Peyer's patch (tissue), 4 donors: ENCODE data around the gene ODAD4.
"Not testable (repeated sequence)": the region's sequence is repeated elsewhere in the genome, so short reads cannot be mapped to it uniquely, and the experiment has no call there.

Experiments used
- CTCF ChIP-seq, 6 experiments: fragments of 450-650 bp in 4 of 6; fragments of 200-600 bp in 2 of 6; sonication (generic) in 1 of 6; IDR thresholded peaks; one replicate each; pipeline ENCODE4 v1.5.1; 2017 to 2019; ENCODE audit warnings: antibody characterized with exemption in 6 of 6, mild to moderate bottlenecking in 3 of 6, moderate library complexity in 1 of 6
- POLR2A ChIP-seq, 2 donors: fragments of 450-650 bp; IDR thresholded peaks; one replicate each; pipeline ENCODE4 v1.5.1; 2017; ENCODE audit warnings: antibody characterized with exemption in 2 of 2, mild to moderate bottlenecking in 2 of 2, moderate library complexity in 2 of 2

GRCh38 chr17:41930833-41931156 lies 378 bp downstream of the ODAD4 start:
- TF ChIP-seq POLR2A, CTCF (IDR thresholded peaks at IDR 0.05): not testable (repeated sequence)
